Adipocyte (in vitro differentiated cells): ENCODE results near the gene IL33.

Experiments
- DNase-seq: peaks from one replicate; pipeline ENCODE4 v3.0.0-alpha.2; 2015; ENCODE audit warnings: low read depth
- H3K27me3 ChIP-seq: replicated peaks from 2 replicates; pipeline ENCODE4 v1.7.0; 2013; ENCODE audit warnings: mild to moderate bottlenecking, low read length, moderate library complexity; ENCODE audit not compliant: control insufficient read depth, insufficient read depth
- H3K36me3 ChIP-seq: 2 replicates; pipeline ENCODE4 v1.7.0; 2013; ENCODE audit warnings: low read length, mild to moderate bottlenecking, moderate library complexity; ENCODE audit not compliant: control insufficient read depth, insufficient read depth, severe bottlenecking
- H3K4me1 ChIP-seq: 2 replicates; pipeline ENCODE4 v1.7.0; 2013; ENCODE audit warnings: mild to moderate bottlenecking, low read length, moderate library complexity; ENCODE audit not compliant: control insufficient read depth, insufficient read depth
- H3K4me3 ChIP-seq: 2 replicates; pipeline ENCODE4 v1.7.0; 2013; ENCODE audit warnings: mild to moderate bottlenecking, low read length, moderate library complexity
- H3K9ac ChIP-seq: 2 replicates; pipeline ENCODE4 v1.7.0; 2013; ENCODE audit warnings: mild to moderate bottlenecking, low read length, moderate library complexity
- H3K9me3 ChIP-seq: 2 replicates; pipeline ENCODE4 v1.7.0; 2013; ENCODE audit warnings: mild to moderate bottlenecking, low read length, moderate library complexity; ENCODE audit not compliant: control insufficient read depth

IL33 gene

DNA sequence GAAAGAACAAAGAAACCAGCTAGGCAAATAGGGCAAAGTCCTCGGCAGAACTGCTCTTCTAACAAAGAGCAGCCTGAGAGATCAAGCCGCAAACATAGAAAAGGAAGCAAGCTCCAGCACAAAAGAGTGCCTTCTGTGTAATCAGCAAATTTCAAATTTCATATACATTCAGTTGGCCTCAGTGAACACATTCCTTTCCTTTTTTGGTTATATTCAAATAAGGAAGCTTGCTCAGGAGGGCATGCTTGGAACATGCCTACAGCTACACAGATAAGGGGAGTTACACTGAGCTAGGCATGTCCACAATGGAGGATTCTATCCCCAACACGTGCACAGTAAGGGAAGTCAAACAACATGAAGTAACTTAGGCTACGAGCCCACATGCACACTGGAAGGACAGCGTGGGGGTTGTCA lies 23.4 kb downstream of the IL33 start:
- Histone ChIP-seq H3K4me1 (no peaks in the 10 kb centered on the region), H3K27me3 (no peaks in the 10 kb centered on the region), H3K9ac (no peak overlapping the region), H3K36me3 (no peaks in the 10 kb centered on the region), H3K9me3 (no peaks in the 10 kb centered on the region), H3K4me3 (no peak overlapping the region)
- no peak for DNase-seq

DNA sequence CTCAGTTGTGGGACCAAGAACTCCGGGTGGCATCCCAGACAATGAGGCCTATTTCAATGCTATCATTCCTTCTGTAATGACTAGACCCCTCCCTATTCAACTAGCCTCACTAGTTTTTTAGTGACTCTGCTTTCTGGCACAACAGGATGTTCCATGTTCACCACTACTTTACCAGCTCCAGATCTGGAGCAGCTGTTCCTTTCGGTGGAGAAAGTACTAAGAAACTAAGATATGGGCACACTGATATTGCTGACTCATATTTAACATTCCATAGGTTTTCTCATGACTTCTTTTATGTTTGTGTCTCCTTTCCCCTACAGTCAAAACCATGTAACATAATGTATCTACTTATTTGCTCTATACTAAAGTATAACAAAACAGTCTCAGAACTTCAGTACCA lies 24.1 kb downstream of the IL33 start:
- Histone ChIP-seq H3K9ac (no peak overlapping the region), H3K9me3 (no peaks in the 10 kb centered on the region), H3K36me3 (no peaks in the 10 kb centered on the region), H3K4me3 (no peak overlapping the region), H3K4me1 (no peaks in the 10 kb centered on the region), H3K27me3 (no peaks in the 10 kb centered on the region)
- no peak for DNase-seq

DNA sequence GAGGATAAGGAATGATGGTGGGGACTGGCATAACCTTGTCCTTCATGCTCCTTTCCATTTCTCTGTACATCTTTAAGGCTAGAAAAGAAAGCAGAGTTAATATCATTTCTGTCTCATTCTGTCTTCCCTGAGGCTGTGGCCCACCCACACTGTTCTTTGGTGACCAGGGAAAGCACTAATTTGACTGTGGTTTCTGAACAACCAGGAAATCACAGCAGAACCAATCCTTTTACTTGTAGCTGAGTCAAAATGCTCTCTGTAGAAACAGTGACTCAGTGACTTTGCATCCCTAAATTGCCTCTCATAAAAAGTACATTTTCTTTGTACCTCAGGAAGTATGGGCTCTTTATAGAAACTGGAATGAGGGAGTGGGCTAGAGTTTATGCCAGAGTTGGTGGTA lies 28.1 kb downstream of the IL33 start:
- peaks cover 3% of the 10 kb centered on the region for H3K4me1 ChIP-seq
- no peaks in the 10 kb centered on the region for H3K9me3 ChIP-seq
- H3K9ac ChIP-seq, result no peak overlapping the region
- H3K36me3 ChIP-seq, result no peaks in the 10 kb centered on the region
- no peaks in the 10 kb centered on the region for H3K27me3 ChIP-seq
- DNase-seq, result peak; percentile 51
- no peak overlapping the region for H3K4me3 ChIP-seq

DNA sequence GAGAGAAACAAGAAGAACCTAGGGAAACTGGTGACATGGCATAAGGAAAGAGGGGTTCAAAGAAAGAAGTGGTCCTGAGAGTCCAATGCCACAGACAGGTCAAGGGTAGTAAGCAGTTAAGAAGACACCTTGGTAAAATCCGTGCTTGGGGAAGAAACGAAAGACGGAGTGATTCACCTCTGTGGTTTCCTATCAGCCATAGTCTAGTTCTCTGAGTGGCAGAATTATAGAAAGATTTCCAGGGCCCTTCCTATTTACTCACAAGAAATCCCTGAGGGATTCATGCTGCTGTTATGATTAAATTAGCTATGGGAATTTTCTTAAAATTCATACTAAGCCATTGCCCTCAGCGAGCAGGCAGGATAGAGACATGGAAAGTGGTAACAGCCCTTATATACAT lies 31.7 kb downstream of the IL33 start:
- no peak overlapping the region for H3K4me3 ChIP-seq
- H3K36me3 ChIP-seq, result no peaks in the 10 kb centered on the region
- H3K27me3 ChIP-seq, result no peaks in the 10 kb centered on the region
- H3K4me1 ChIP-seq, result peaks cover 3% of the 10 kb centered on the region
- H3K9me3 ChIP-seq, result no peaks in the 10 kb centered on the region
- no peak overlapping the region for H3K9ac ChIP-seq
- peak; percentile 24 for DNase-seq

DNA sequence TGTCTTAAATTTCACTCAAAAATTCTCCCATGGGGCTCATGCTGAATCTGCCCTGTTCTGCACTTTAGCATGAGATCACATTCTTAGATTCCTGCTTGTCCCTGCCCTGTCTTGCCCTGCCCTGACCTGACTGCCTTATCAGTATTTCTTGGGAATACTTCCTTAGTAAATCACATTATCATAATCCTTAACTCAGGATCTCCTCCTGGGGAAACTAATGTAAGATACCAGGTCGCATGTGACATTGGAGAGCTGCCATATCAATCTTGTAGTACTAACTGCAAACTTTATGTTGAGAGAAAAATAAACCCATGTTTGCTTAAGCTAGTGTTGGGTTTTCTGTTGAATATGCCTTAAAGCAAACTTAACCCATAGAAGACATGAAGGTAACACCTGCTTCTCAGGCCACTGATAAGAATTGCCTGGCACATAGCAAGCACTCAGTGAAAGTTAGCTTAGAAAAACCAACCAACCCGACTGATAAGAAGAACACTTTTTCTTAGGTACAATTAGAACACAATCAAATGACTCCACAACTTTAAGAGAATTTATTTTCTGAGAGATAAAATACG lies 53.3 kb downstream of the IL33 start:
- no peak overlapping the region for H3K4me3 ChIP-seq
- H3K9ac ChIP-seq, result no peak overlapping the region
- H3K27me3 ChIP-seq, result no peaks in the 10 kb centered on the region
- peaks cover 33% of the 10 kb centered on the region for H3K4me1 ChIP-seq
- H3K36me3 ChIP-seq, result no peaks in the 10 kb centered on the region
- H3K9me3 ChIP-seq, result no peaks in the 10 kb centered on the region
- no peak for DNase-seq

DNA sequence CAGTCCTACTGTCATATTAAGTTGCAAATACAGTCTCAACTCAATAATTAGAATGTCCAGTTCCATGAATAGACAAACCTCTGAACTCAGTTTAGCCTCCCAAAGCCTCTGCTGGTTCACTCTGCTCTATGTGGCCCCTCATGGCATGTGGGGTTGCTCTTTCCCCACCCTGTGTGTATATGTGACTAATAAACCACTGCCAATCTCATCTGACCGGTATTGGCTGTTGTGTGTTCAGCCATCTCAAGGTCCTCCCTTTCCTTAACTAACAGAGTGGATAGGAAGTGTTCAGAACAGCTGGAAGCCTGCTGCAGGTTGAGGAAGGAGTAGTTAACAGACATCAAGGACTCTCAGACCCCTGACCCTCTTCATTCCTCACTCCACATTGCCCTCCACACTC lies 55.3 kb downstream of the IL33 start:
- DNase-seq, result no peak

DNA sequence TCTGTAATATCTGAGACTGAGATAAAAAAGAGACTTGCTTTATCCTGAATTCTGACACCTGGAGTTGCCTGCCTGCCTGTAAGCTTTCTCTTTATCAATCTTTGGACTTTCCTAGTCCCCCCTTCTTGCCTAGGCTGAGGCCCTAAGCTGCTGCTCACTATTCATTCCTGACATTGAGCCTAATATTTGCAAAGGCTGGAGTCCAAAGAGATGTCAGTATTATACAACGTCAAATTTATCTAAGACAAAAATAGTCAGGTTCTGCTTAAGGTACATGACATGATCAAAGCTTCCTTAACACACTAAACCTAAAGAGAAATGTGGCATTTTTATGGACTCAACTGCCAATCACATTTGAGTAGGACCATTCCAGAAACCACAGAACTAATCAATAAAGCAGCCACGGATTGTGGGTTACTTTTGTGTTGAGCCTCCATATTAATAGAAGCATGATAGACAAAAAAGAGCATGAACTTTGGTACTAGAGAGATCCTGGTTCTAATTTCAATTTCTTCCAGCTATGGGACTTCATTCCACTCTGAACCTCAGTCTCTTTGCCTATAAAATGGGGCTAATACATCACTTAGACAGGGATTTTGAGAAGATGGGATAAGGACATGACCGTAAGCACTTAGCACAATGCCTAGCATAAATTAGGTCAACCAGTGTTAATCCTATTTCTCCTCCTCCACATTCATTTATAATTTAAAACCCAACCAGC lies 56.1 kb downstream of the IL33 start:
- Histone ChIP-seq H3K9ac (peak overlapping the region; percentile 16), H3K4me3 (no peak overlapping the region), H3K27me3 (no peaks in the 10 kb centered on the region), H3K36me3 (no peaks in the 10 kb centered on the region), H3K4me1 (peaks cover 33% of the 10 kb centered on the region), H3K9me3 (no peaks in the 10 kb centered on the region)
- DNase-seq, result no peak

More for the DNA sequence above, 55.3 kb downstream of the IL33 start:
- Histone ChIP-seq H3K9me3 (no peaks in the 10 kb centered on the region), H3K36me3 (no peaks in the 10 kb centered on the region), H3K9ac (no peak overlapping the region), H3K4me1 (peaks cover 33% of the 10 kb centered on the region), H3K4me3 (no peak overlapping the region), H3K27me3 (no peaks in the 10 kb centered on the region)

DNA sequence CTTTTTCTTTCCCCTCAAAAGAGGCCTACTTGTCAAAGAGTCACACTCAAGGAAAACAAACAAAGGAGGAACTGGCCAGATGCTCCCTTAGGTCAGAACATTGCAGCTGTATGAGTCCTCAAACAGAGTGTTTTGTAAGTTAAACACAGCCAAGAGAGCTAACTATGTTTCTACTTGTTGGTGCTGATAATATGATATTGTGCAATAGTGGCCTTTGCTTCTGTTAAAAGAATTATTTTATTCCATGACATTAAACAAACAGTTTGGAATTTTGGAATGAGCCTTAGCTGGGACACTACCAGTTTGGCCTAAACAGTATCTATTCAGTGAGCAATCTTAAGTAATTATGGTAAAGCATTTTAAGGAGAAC lies 56.6 kb downstream of the IL33 start:
- Histone ChIP-seq H3K4me1 (peaks cover 33% of the 10 kb centered on the region), H3K9ac (peak overlapping the region; percentile 16), H3K36me3 (no peaks in the 10 kb centered on the region), H3K9me3 (no peaks in the 10 kb centered on the region), H3K27me3 (no peaks in the 10 kb centered on the region), H3K4me3 (no peak overlapping the region)
- peak; percentile 91 for DNase-seq

DNA sequence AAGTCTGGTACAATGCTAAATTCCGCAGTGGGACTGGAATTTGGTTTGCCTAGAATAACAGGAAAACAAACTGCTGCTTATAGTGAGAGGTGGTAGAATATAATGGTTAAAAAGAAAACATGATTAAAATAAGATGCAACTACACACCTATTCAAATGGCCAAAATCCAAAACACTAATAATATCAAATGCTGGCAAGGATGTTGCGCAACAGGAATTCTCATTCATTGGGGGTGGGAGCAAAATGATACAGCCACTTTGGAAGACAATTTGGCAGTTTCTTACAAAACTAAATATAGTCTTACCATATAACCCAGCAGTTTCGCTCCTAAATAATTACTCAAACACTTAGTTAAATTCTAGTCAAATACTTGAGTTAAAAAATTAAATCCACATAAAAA lies 61.8 kb downstream of the IL33 start:
- no peak for DNase-seq
- no peaks in the 10 kb centered on the region for H3K27me3 ChIP-seq
- H3K4me1 ChIP-seq, result peaks cover 18% of the 10 kb centered on the region
- H3K4me3 ChIP-seq, result no peak overlapping the region
- no peak overlapping the region for H3K9ac ChIP-seq
- H3K36me3 ChIP-seq, result no peaks in the 10 kb centered on the region
- no peaks in the 10 kb centered on the region for H3K9me3 ChIP-seq

DNA sequence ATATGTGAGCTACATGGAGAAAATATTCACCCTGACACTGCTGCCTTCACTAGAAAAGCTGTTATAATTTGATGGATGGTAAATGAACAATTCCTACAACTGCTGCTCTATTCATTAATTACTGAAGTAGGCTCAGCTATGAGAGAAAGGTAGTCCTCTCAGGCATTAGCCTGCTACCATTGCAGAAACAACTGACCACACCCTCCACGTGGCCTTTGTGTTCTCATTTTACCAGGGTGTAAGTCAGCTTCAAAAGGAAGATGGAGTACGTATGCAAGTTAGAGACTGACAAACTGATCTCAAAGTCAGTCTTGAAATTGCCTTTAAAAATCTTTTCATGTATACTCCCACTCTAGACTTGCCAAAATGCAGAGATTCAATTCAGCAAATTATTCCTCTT lies 86.3 kb downstream of the IL33 start:
- DNase-seq, result no peak
- no peak overlapping the region for H3K4me3 ChIP-seq
- H3K27me3 ChIP-seq, result no peaks in the 10 kb centered on the region
- no peaks in the 10 kb centered on the region for H3K9me3 ChIP-seq
- no peak overlapping the region for H3K9ac ChIP-seq
- no peaks in the 10 kb centered on the region for H3K4me1 ChIP-seq
- H3K36me3 ChIP-seq, result no peaks in the 10 kb centered on the region

DNA sequence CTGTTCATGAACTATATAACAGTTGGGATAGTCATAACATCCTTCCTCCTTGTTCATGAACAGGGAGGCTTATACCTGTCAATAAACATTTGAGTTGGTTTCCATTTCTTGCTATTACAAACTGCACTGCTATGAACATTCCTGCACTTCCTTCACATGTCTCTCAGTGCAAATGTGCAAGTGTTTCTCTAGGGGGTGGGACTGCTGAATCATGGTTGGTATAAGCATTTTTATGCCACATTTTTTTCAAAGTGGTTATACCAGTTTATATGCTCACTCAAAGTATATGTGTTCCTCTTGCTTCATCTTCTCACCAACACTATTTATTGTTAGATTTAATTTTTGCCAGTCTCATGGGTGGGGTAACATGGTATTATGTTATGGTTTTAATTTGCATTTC lies 86.8 kb downstream of the IL33 start:
- Histone ChIP-seq H3K9me3 (no peaks in the 10 kb centered on the region), H3K9ac (no peak overlapping the region), H3K4me3 (no peak overlapping the region), H3K27me3 (no peaks in the 10 kb centered on the region), H3K4me1 (no peaks in the 10 kb centered on the region), H3K36me3 (no peaks in the 10 kb centered on the region)
- DNase-seq, result peak; percentile 7

DNA sequence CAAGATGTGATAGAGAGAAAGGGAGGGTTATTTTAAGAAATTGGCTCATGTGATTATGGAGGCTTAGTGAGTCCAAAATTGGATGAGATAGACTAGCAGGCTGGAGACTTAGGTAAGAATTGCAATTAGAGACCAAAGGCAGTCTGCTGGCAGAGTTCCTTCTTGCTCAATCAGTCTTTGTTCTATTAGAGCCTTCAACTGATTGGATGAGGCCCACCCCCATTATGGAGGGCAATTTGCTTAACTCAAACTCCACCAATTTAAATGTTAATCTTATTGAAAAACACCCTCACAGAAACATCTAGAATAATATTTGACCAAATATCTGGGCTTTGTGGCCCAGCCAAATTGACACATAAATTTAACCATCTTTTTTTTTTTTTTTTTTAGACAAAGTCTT lies 88.6 kb downstream of the IL33 start:
- DNase-seq, result no peak
- Histone ChIP-seq H3K9ac (no peak overlapping the region), H3K4me1 (no peaks in the 10 kb centered on the region), H3K9me3 (no peaks in the 10 kb centered on the region), H3K36me3 (no peaks in the 10 kb centered on the region), H3K27me3 (no peaks in the 10 kb centered on the region), H3K4me3 (no peak overlapping the region)
